HCT116 (cell line): ENCODE data around the gene RPS16. TPM values are rescaled to one million over a fixed set of nuclear protein-coding genes. Genes with fewer than 3 reads are reported as not detected.

Experiments used
- ATAC-seq: fragments of 200-7000 bp; cut with Tn5 transposase; 2 replicates; pipeline ENCODE4 v1.9.1; 2020; ENCODE audit warnings: mild to moderate bottlenecking, moderate library complexity
- BruUV-seq: library from RNA; stranded (reverse); fragments of 400-500 nt; replicated peaks from 2 replicates; lab custom pipeline; 2021; lab: Mats Ljungman, UMichigan
- CTCF ChIA-PET: fragments of 300-600 bp; sonication (Branson Sonifier 250); formaldehyde crosslinking; loops from one replicate; lab custom pipeline; 2021; ENCODE audit warnings: antibody characterized with exemption; lab: Charles Lee
- POLR2A ChIA-PET: fragments of 300-600, 350-600 bp; sonication (Branson Sonifier 250); formaldehyde crosslinking; loops from one replicate; lab custom pipeline; 2021; ENCODE audit warnings: antibody characterized with exemption; lab: Charles Lee
- RAD21 ChIA-PET, 2 experiments: fragments of 300-600 bp; sonication (Branson Sonifier 250); formaldehyde crosslinking; loops; one replicate each; lab custom pipeline; 2023; ENCODE audit warnings: low total read pairs in 2 of 2; ENCODE audit not compliant: uncharacterized antibody in 2 of 2, unreplicated experiment in 2 of 2, low non-redundant PET in 1 of 2; lab: Charles Lee
- DNase-seq: peaks from one replicate; pipeline ENCODE4 v3.0.0-alpha.2; 2010; ENCODE audit warnings: low read depth, low spot score
- H2AFZ ChIP-seq: fragments of 200-600 bp; shearing (Covaris generic), sonication (generic); 2 replicates; pipeline ENCODE4 v1.6.1; 2017; ENCODE audit warnings: low read depth, mixed run types, mixed read lengths, antibody characterized with exemption, low read length; ENCODE audit not compliant: poor library complexity, severe bottlenecking
- H3K27ac ChIP-seq: 2 replicates; pipeline ENCODE4 v1.5.1; 2012; ENCODE audit warnings: low read depth, low read length
- H3K27me3 ChIP-seq: fragments of 200-600 bp; sonication (generic); 2 replicates; pipeline ENCODE4 v1.6.1; 2016; ENCODE audit warnings: mixed run types, low read length, mixed read lengths; ENCODE audit not compliant: insufficient read depth
- H3K36me3 ChIP-seq, 2 experiments: fragments of 200-500 bp in 1 of 2; fragments of 200-600 bp in 1 of 2; sonication (Bioruptor generic) in 1 of 2; sonication (generic) in 1 of 2; 2 replicates each; pipeline versions ENCODE4 v1.5.1 to v1.6.1; 2014 to 2016; ENCODE audit warnings: low read length in 2 of 2, inconsistent platforms in 1 of 2, mixed read lengths in 1 of 2, mixed run types in 1 of 2; ENCODE audit not compliant: insufficient read depth in 2 of 2, control insufficient read depth in 1 of 2
- H3K4me1 ChIP-seq, 2 experiments: fragments of 200-600 bp in 1 of 2; sonication (generic) in 1 of 2; 2 replicates each; pipeline versions ENCODE4 v1.5.1 to v1.6.1; 2012 to 2017; ENCODE audit warnings: low read length in 2 of 2, inconsistent platforms in 1 of 2, mild to moderate bottlenecking in 1 of 2, mixed read lengths in 1 of 2, mixed run types in 1 of 2, moderate library complexity in 1 of 2; ENCODE audit not compliant: insufficient read depth in 2 of 2, control insufficient read depth in 1 of 2
- H3K4me2 ChIP-seq: fragments of 200-600 bp; sonication (generic); 2 replicates; pipeline ENCODE4 v1.6.1; 2017; ENCODE audit warnings: mixed run types, low read length, mixed read lengths
- H3K4me3 ChIP-seq, 2 experiments: fragments of 200-600 bp in 1 of 2; sonication (generic) in 1 of 2; replicated peaks in 1 of 2; 2 replicates each; pipeline ENCODE4 v1.5.1; 2011 to 2016; ENCODE audit warnings: low read length in 2 of 2, control low read depth in 1 of 2, low read depth in 1 of 2, mild to moderate bottlenecking in 1 of 2, mixed read lengths in 1 of 2, mixed run types in 1 of 2
- H3K79me2 ChIP-seq: fragments of 200-600 bp; sonication (generic); 2 replicates; pipeline ENCODE4 v1.6.1; 2017; ENCODE audit warnings: mild to moderate bottlenecking, mixed run types, low read length, moderate library complexity, mixed read lengths; ENCODE audit not compliant: insufficient read depth
- H3K9ac ChIP-seq: fragments of 200-600 bp; sonication (generic); 2 replicates; pipeline ENCODE4 v1.6.1; 2016; ENCODE audit warnings: low read length, mixed read lengths
- H3K9me2 ChIP-seq: fragments of 200-600 bp; sonication (generic), shearing (Covaris generic); 2 replicates; pipeline ENCODE4 v1.6.1; 2017; ENCODE audit warnings: mixed run types, mild to moderate bottlenecking, moderate library complexity; ENCODE audit not compliant: insufficient read depth
- H3K9me3 ChIP-seq, 2 experiments: fragments of 200-500 bp in 1 of 2; fragments of 200-600 bp in 1 of 2; sonication (Bioruptor generic) in 1 of 2; sonication (generic) in 1 of 2; 2 replicates each; pipeline ENCODE4 v1.6.1; 2014 to 2017; ENCODE audit warnings: low read length in 2 of 2, mixed read lengths in 2 of 2, inconsistent platforms in 1 of 2, low read depth in 1 of 2, mild to moderate bottlenecking in 1 of 2, mixed run types in 1 of 2, moderate library complexity in 1 of 2; ENCODE audit not compliant: control insufficient read depth in 1 of 2, insufficient read depth in 1 of 2
- H4K20me1 ChIP-seq: fragments of 200-600 bp; sonication (generic), shearing (Covaris generic); 2 replicates; pipeline ENCODE4 v1.6.1; 2017; ENCODE audit warnings: mixed run types, mild to moderate bottlenecking, moderate library complexity; ENCODE audit not compliant: insufficient read depth
- ATF3 ChIP-seq: IDR thresholded peaks from 2 replicates; pipeline ENCODE4 v1.6.1; 2012
- CTCF ChIP-seq, 3 experiments: fragments of 200-600 bp in 1 of 3; sonication (generic) in 1 of 3; IDR thresholded peaks in 2 of 3; conservative IDR thresholded peaks in 1 of 3; 2 replicates each; pipeline ENCODE4 v1.5.1; 2012 to 2017; ENCODE audit warnings: low read depth in 2 of 3, low read length in 2 of 3, antibody characterized with exemption in 1 of 3, borderline replicate concordance in 1 of 3, control low read depth in 1 of 3, mild to moderate bottlenecking in 1 of 3, mixed read lengths in 1 of 3, mixed run types in 1 of 3, moderate library complexity in 1 of 3; ENCODE audit not compliant: insufficient read depth in 1 of 3
- EGR1 ChIP-seq: IDR thresholded peaks from 2 replicates; pipeline ENCODE4 v1.6.1; 2012; ENCODE audit warnings: low read depth
- FOSL1 ChIP-seq: IDR thresholded peaks from 2 replicates; pipeline ENCODE4 v1.6.1; 2012; ENCODE audit warnings: low read depth
- JUND ChIP-seq: IDR thresholded peaks from 2 replicates; pipeline ENCODE4 v1.6.1; 2012
- MAX ChIP-seq: IDR thresholded peaks from 2 replicates; pipeline ENCODE4 v1.6.1; 2012
- POLR2AphosphoS5 ChIP-seq: IDR thresholded peaks from 2 replicates; pipeline ENCODE4 v1.6.1; 2011; ENCODE audit warnings: mild to moderate bottlenecking, low read depth, low read length, moderate library complexity
- SIN3A ChIP-seq: IDR thresholded peaks from 2 replicates; pipeline ENCODE4 v1.6.1; 2012; ENCODE audit warnings: low read depth
- SRF ChIP-seq: IDR thresholded peaks from 2 replicates; pipeline ENCODE4 v1.6.1; 2012; ENCODE audit warnings: low read depth
- TCF7L2 ChIP-seq: IDR thresholded peaks from 2 replicates; pipeline ENCODE4 v1.7.0; 2011; ENCODE audit warnings: borderline replicate concordance, inconsistent platforms; ENCODE audit not compliant: insufficient read depth, insufficient read length; ENCODE audit errors: extremely low read depth
- ZNF274 ChIP-seq: fragments of 200-500 bp; sonication (Bioruptor generic); IDR thresholded peaks from 2 replicates; pipeline ENCODE4 v1.6.1; 2014; ENCODE audit warnings: mild to moderate bottlenecking, low read depth, low read length, inconsistent platforms
- intact Hi-C: fragments of 100-400 bp; cut with micrococcal nuclease; formaldehyde crosslinking; loops from 2 replicates; pipeline ENCODE4 v1.10.0; 2022
- total RNA-seq: library from RNA; stranded (reverse); gene quantifications from one replicate; pipeline ENCODE4 v1.2.1, GENCODE V29; 2021; ENCODE audit not compliant: unreplicated experiment

RPS16 gene
- total RNA-seq, 1 experiment from 2014 or later, result 3,365 TPM

- ChIA-PET POLR2A (interaction anchor here (3.4 kb wide), 1 partner anchor 14 kb away, joined by 17 read pairs; the partner anchor contains the start of gene RPS16), RAD21 (no interaction called here), CTCF (no interaction called here)
- ATAC-seq, result no peak
- Histone ChIP-seq H3K4me3 (no peak overlapping the region), H3K4me2 (no peak overlapping the region), H3K27me3 (no peaks in the 10 kb centered on the region)
- intact Hi-C loops, result no loop called here
- BruUV-seq, result no TSS peak
- DNase-seq, result no peak
- TF ChIP-seq EGR1 (no peak), SRF (no peak), FOSL1 (no peak), CTCF (IDR thresholded peaks at IDR 0.05 in 2 of 3, conservative IDR thresholded peaks at IDR 0.05 in 1 of 3; ENCODE audit: borderline replicate concordance in 1 of 3, insufficient read depth in 1 of 3, low read depth in 2 of 3, low read length in 2 of 3) (no peak), POLR2AphosphoS5 (no peak), MAX (no peak), ZNF274 (no peak), ATF3 (no peak), TCF7L2 (no peak), JUND (no peak), SIN3A (no peak)
- TF ChIP-seq, all 23 proteins: peak for 0
- Histone ChIP-seq H2AFZ (no peak overlapping the region), H3K9me2 (no peaks in the 10 kb centered on the region), H3K9ac (no peak overlapping the region), H3K4me1 (peaks cover 0 to 4% of the 10 kb centered on the region in 2 experiments; a peak in 2 of 4 replicates), H3K36me3 (0 out of 4 replicates have a peak, but pooled peaks cover 0 to 4% of the 10 kb centered on the region in 2 experiments), H3K27ac (no peak overlapping the region), H3K79me2 (no peaks in the 10 kb centered on the region), H3K9me3 (no peaks in the 10 kb centered on the region), H4K20me1 (no peaks in the 10 kb centered on the region)
Measured at GRCh38 chr19:39422020-39422419, 13.7 kb downstream of the RPS16 start.
